Spinal cord (tissue), 10 donors: ENCODE data around the gene PLVAP. TPM values are rescaled to one million over a fixed set of nuclear protein-coding genes. Genes with fewer than 3 reads are reported as not detected.
A peak's percentile ranks its signal among the peaks of the same experiment; 100 is the strongest.

Experiments used
- DNase-seq, 6 donors: peaks; one replicate each; pipeline versions ENCODE4 v3.0.0 to v3.0.0-alpha.2; 2013 to 2015; ENCODE audit warnings: low spot score in 6 of 6, low read depth in 4 of 6
- H3K27ac ChIP-seq: one replicate; pipeline ENCODE4 v1.5.1; 2013; ENCODE audit warnings: low read depth, low read length, control low read depth
- H3K27me3 ChIP-seq: one replicate; pipeline ENCODE4 v1.6.1; 2013; ENCODE audit warnings: low read length; ENCODE audit not compliant: control insufficient read depth, insufficient read depth
- H3K36me3 ChIP-seq: one replicate; pipeline ENCODE4 v1.6.1; 2013; ENCODE audit warnings: low read length; ENCODE audit not compliant: control insufficient read depth, insufficient read depth
- H3K4me1 ChIP-seq: one replicate; pipeline ENCODE4 v1.6.1; 2013; ENCODE audit warnings: low read length; ENCODE audit not compliant: control insufficient read depth, insufficient read depth
- H3K4me3 ChIP-seq: one replicate; pipeline ENCODE4 v1.5.1; 2013; ENCODE audit warnings: low read depth, low read length, control low read depth
- H3K9me3 ChIP-seq: one replicate; pipeline ENCODE4 v1.6.1; 2013; ENCODE audit warnings: low read length; ENCODE audit not compliant: control insufficient read depth, insufficient read depth
- WGBS: methylation state at CpG from one replicate; pipeline ENCODE4 v1.1.5; 2013; ENCODE audit warnings: missing lambda C conversion rate; ENCODE audit not compliant: insufficient coverage; 5-methylcytosine and 5-hydroxymethylcytosine counted together
- polyA plus RNA-seq, 2 donors: library from polyadenylated mRNA; unstranded; fragments of 120-200 nt; gene quantifications; one replicate each; pipeline ENCODE4 v1.2.1, GENCODE V29; 2013; ENCODE audit not compliant: insufficient read length in 2 of 2
- total RNA-seq, 2 donors: library from RNA; depleted of rRNA in 1 of 2; stranded (reverse); fragments of 120-200 nt in 1 of 2; fragments of >200 nt in 1 of 2; gene quantifications; one replicate each; pipeline versions ENCODE4 v1.2.3 to v1.2.4, GENCODE V29; 2013 to 2014
- donor health status: healthy.

PLVAP gene
- total and polyA plus RNA-seq, 4 donors, result 5.1 to 22.3 (median 9.7) TPM

DNA sequence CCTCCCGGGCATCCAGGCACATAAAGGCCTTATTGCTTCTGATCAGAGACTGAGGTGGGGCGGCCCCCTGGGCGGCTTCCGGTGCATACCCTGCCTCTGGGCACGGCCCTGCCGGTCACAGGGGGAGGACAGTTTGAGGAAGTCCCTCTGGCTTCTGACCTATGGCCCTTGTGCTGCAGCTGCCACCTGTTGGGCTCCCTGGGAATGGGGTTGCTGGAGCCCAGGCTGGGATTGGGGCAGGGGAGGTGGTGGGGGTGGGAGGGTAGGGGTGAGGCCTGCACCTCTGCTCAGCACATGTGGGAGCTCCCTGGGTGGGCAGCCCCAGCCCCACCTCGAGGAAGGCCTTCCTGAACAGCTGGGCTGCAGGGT is 53.2 kb downstream of the PLVAP start:
- Histone ChIP-seq H3K27ac (no peak overlapping the region), H3K36me3 (peaks cover 85% of the 10 kb centered on the region), H3K27me3 (no peaks in the 10 kb centered on the region), H3K4me3 (no peak overlapping the region), H3K4me1 (peaks cover 64% of the 10 kb centered on the region), H3K9me3 (no peaks in the 10 kb centered on the region)
- WGBS, result 41% methylated on average over 6 of the region's 7 CpGs
- DNase-seq, result no peak

DNA sequence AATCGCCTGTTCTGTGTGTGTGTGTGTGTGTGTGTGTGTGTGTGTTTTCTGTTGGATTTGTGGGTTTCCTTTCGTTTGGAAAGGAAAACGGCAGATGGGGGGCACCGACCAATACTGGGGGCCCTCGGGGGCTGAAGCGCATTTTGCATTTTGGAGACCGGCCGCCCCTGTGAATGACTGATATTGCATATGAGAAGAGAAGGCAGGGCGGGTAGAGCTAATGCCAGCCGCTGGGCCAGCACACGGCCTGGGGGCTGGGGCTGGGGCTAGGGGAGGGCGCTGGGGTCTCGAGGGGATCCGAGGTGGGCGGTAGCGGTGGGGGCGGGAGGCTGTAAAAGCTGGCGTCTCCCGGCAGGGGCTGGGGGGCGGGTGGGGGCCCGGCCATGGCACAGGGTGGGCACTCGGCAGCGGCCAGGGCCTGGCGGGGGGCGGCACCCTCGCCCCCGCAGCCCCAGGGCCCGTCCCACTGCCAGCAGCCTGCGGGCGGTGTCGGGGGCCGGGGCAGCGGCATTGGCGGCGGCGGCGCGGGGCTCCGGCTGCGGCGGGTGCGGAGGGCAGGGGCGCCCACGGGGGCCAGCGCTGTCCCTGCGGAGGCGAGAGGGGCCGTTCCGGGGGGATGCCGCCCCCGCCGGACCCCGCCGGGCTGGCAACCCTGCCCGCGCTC is 53.7 kb downstream of the PLVAP start:
- no peaks in the 10 kb centered on the region for H3K27me3 ChIP-seq
- H3K9me3 ChIP-seq, result no peaks in the 10 kb centered on the region
- WGBS, result 18% methylated on average over 45 of the region's 56 CpGs
- DNase-seq, result no peak
- peaks cover 61% of the 10 kb centered on the region for H3K4me1 ChIP-seq
- peaks cover 87% of the 10 kb centered on the region for H3K36me3 ChIP-seq
- no peak overlapping the region for H3K4me3 ChIP-seq
- peak overlapping the region; percentile 29 for H3K27ac ChIP-seq

- peak in 1 of 6 donors; percentile 68 for DNase-seq
- Histone ChIP-seq H3K4me1 (peaks cover 56% of the 10 kb centered on the region), H3K4me3 (no peak overlapping the region), H3K9me3 (no peaks in the 10 kb centered on the region), H3K27ac (peak overlapping the region; percentile 64), H3K27me3 (no peaks in the 10 kb centered on the region), H3K36me3 (peaks cover 85% of the 10 kb centered on the region)
- WGBS, result 48% methylated on average over 7 of the region's 10 CpGs
These were observed 54.3 kb downstream of the PLVAP start for GRCh38 chr19:17322854-17323253.

- no peak overlapping the region for H3K4me3 ChIP-seq
- peaks cover 46% of the 10 kb centered on the region for H3K4me1 ChIP-seq
- peaks cover 84% of the 10 kb centered on the region for H3K36me3 ChIP-seq
- no peaks in the 10 kb centered on the region for H3K27me3 ChIP-seq
- H3K9me3 ChIP-seq, result no peaks in the 10 kb centered on the region
- no peak for DNase-seq
- H3K27ac ChIP-seq, result peak overlapping the region; percentile 64
- WGBS, result 85% methylated on average over 19 of the region's 19 CpGs
These were observed 55.3 kb downstream of the PLVAP start for GRCh38 chr19:17321655-17322489.

GRCh38 chr19:17320435-17320834 is 56.7 kb downstream of the PLVAP start:
- 95% methylated on average over 9 of the region's 11 CpGs for WGBS
- no peak for DNase-seq
- Histone ChIP-seq H3K4me1 (peaks cover 34% of the 10 kb centered on the region), H3K27me3 (no peaks in the 10 kb centered on the region), H3K27ac (no peak overlapping the region), H3K36me3 (peaks cover 89% of the 10 kb centered on the region), H3K4me3 (no peak overlapping the region), H3K9me3 (no peaks in the 10 kb centered on the region)

DNA sequence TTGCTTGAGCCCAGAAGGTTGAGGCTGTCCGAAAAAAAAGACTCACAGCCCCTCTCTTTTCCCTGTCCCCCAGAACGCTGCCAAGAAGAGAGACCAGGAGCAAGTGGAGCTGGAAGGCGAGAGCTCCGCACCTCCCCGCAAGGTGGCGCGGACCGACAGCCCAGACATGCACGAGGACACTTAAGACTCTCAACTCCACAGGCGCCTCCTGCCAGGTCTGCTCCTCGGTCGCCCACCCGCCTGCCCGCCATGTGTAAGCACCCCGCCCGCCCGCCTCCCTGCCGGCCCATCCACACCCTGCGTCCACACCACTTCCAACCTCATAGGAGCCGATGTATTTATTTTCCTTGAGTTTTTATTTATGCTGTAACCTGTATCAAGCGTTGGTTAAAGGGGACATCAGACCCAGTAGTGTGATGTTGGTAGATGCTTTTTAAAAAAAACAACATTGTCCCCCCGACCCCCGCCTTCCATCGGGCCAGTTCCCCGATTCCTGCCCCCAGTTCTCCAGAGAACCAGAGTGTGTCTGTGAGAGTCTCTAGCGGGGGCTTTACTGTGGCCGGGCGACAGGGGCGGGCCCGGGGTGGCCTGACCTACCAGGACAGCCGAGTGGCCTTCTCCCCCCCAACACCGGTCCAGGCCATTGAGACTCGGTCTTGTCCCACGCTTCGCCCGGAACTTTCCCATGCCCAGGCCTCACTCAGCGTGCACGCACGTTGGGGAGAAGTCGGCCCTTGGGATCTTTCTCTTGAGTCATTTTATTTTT is 57.5 kb downstream of the PLVAP start:
- DNase-seq, result no peak
- H3K4me1 ChIP-seq, result peaks cover 26% of the 10 kb centered on the region
- no peaks in the 10 kb centered on the region for H3K9me3 ChIP-seq
- H3K27me3 ChIP-seq, result no peaks in the 10 kb centered on the region
- peaks cover 85% of the 10 kb centered on the region for H3K36me3 ChIP-seq
- H3K4me3 ChIP-seq, result no peak overlapping the region
- 96% methylated on average over 29 of the region's 40 CpGs for WGBS
- H3K27ac ChIP-seq, result no peak overlapping the region

DNA sequence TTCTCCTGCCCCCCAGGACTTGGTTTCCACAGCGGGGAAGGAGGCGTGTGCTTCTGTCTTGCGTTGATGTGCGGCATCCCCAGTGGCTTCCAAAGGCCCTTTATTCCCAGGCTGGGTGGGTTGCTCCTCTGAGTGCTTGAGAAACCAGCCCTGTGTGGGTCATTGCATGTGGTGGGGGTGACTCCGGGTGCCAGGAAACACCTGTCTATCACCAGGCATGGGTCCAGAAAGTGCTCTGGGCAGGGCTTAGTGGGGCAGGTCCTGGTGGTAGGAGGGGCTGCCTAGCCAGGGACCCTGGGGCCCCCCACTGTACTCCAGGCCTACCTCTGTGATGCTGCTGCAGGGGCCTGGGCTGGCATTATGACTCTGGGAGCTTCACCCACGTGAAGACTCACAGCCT is 58.2 kb downstream of the PLVAP start:
- H3K27ac ChIP-seq, result no peak overlapping the region
- no peak for DNase-seq
- H3K27me3 ChIP-seq, result no peaks in the 10 kb centered on the region
- no peak overlapping the region for H3K4me3 ChIP-seq
- H3K9me3 ChIP-seq, result no peaks in the 10 kb centered on the region
- WGBS, result 96% methylated on average over 5 of the region's 6 CpGs
- H3K36me3 ChIP-seq, result peaks cover 86% of the 10 kb centered on the region
- peaks cover 20% of the 10 kb centered on the region for H3K4me1 ChIP-seq

DNA sequence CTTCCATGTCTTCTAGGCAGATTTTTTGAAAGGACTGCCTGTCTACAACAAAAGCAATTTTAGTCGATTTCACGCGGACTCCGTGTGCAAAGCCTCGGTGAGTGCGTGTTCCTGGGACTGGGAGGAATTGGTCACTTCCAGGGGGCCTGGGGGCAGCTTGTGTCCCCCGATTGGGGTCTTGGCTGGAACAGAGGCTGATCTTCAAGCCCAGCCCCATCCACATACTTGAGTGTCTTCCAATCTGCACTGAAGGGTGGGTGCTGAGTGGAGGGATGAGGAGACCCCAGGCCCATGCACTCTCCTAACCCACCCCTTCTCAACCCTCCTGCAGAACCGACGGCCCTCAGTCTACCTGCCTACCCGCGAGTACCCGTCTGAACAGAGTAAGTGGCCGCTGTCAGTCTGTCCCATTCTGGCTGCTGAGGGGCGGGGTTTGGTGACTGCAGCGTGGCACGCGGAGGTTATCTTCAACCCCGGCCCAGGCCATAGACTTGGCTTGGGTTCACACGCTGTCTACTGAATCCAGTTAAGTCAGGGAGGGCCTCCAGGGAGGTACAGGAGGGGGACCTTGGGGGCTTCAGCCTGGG is 63.0 kb downstream of the PLVAP start:
- Histone ChIP-seq H3K9me3 (no peaks in the 10 kb centered on the region), H3K27me3 (no peaks in the 10 kb centered on the region), H3K4me1 (peaks cover 23% of the 10 kb centered on the region), H3K36me3 (peaks cover 75% of the 10 kb centered on the region), H3K27ac (no peak overlapping the region), H3K4me3 (no peak overlapping the region)
- over 99% methylated on average over 18 of the region's 19 CpGs for WGBS
- no peak for DNase-seq
